SJSA1 (cell line): ENCODE results near the gene CIROP. TPM values are rescaled to one million over a fixed set of nuclear protein-coding genes. Genes with fewer than 3 reads are reported as not detected.
A peak's percentile ranks its signal among the peaks of the same experiment; 100 is the strongest.

ENCODE experiments used
- DNase-seq, 2 experiments: peaks; one replicate each; pipeline ENCODE4 v3.0.0-alpha.2; 2015 to 2020; ENCODE audit warnings: low spot score in 2 of 2, low read depth in 1 of 2
- H3K27ac ChIP-seq: fragments of 250-450 bp; sonication (Bioruptor Pico); 2 replicates; pipeline ENCODE4 v1.5.1; 2020; ENCODE audit warnings: mild to moderate bottlenecking, moderate library complexity
- H3K27me3 ChIP-seq: fragments of 250-450 bp; sonication (Bioruptor Pico); replicated peaks from 2 replicates; pipeline ENCODE4 v1.5.1; 2020; ENCODE audit warnings: mild to moderate bottlenecking, moderate library complexity
- H3K36me3 ChIP-seq: fragments of 250-450 bp; sonication (Bioruptor Pico); 2 replicates; pipeline ENCODE4 v1.5.1; 2020; ENCODE audit warnings: mild to moderate bottlenecking
- H3K4me1 ChIP-seq: fragments of 250-450 bp; sonication (Bioruptor Pico); replicated peaks from 2 replicates; pipeline ENCODE4 v1.6.1; 2021; ENCODE audit warnings: mild to moderate bottlenecking
- H3K4me3 ChIP-seq: fragments of 250-450 bp; sonication (Bioruptor Pico); 2 replicates; pipeline ENCODE4 v1.5.1; 2020; ENCODE audit warnings: mild to moderate bottlenecking
- H3K9me3 ChIP-seq: fragments of 250-450 bp; sonication (Bioruptor Pico); replicated peaks from 2 replicates; pipeline ENCODE4 v1.5.1; 2020; ENCODE audit warnings: mild to moderate bottlenecking
- total RNA-seq: library from RNA; depleted of rRNA; stranded (reverse); fragments of >200 nt; shearing (Covaris generic); gene quantifications from 2 replicates; pipeline ENCODE4 v1.2.3, GENCODE V29; 2014

CIROP gene
- total RNA-seq, 1 experiment from 2014 or later: not detected

GRCh38 chr14:23099212-23099861, 5.5 kb downstream of the CIROP start:
- Histone ChIP-seq H3K4me3 (no peak overlapping the region), H3K9me3 (no peaks in the 10 kb centered on the region), H3K4me1 (0 out of 2 replicates have a peak, but pooled peaks cover 4% of the 10 kb centered on the region), H3K27ac (no peak overlapping the region), H3K36me3 (peaks cover 37% of the 10 kb centered on the region), H3K27me3 (no peaks in the 10 kb centered on the region)
- DNase-seq: no peak

GRCh38 chr14:23097786-23098185, 7.0 kb downstream of the CIROP start:
- H3K27me3 ChIP-seq: no peaks in the 10 kb centered on the region
- H3K4me3 ChIP-seq: no peak overlapping the region
- peaks cover 45% of the 10 kb centered on the region for H3K36me3 ChIP-seq
- no peak overlapping the region for H3K27ac ChIP-seq
- DNase-seq: no peak
- 0 out of 2 replicates have a peak, but pooled peaks cover 4% of the 10 kb centered on the region for H3K4me1 ChIP-seq
- H3K9me3 ChIP-seq: no peaks in the 10 kb centered on the region

GRCh38 chr14:23095196-23096108, 9.3 kb downstream of the CIROP start, which contains the start of gene C14orf119:
Gene C14orf119 (plus strand): TSS chr14:23095505. CDS start chr14:23097659, 2,154 bp downstream.
- Histone ChIP-seq H3K9me3 (no peaks in the 10 kb centered on the region), H3K27ac (peak within 1 kb of the TSS; percentile 84), H3K4me1 (0 out of 2 replicates have a peak, but pooled peaks cover 4% of the 10 kb centered on the region), H3K27me3 (no peaks in the 10 kb centered on the region), H3K4me3 (peak within 1 kb of the TSS; percentile 82), H3K36me3 (peaks cover 63% of the 10 kb centered on the region)
- DNase-seq: peak; percentile 98

- H3K4me1 ChIP-seq: 0 out of 2 replicates have a peak, but pooled peaks cover 4% of the 10 kb centered on the region
- H3K27me3 ChIP-seq: no peaks in the 10 kb centered on the region
- DNase-seq: peak; percentile 78 to 96
- no peaks in the 10 kb centered on the region for H3K9me3 ChIP-seq
- H3K36me3 ChIP-seq: peaks cover 71% of the 10 kb centered on the region
- H3K4me3 ChIP-seq: peak within 1 kb of the TSS; percentile 82
- peak within 1 kb of the TSS; percentile 84 for H3K27ac ChIP-seq
Observed at GRCh38 chr14:23094666-23095195, 10.1 kb downstream of the CIROP start, which contains the start of gene ACIN1. Gene ACIN1 (minus strand): TSS chr14:23095136. CDS start chr14:23095112, 24 bp downstream.

DNA sequence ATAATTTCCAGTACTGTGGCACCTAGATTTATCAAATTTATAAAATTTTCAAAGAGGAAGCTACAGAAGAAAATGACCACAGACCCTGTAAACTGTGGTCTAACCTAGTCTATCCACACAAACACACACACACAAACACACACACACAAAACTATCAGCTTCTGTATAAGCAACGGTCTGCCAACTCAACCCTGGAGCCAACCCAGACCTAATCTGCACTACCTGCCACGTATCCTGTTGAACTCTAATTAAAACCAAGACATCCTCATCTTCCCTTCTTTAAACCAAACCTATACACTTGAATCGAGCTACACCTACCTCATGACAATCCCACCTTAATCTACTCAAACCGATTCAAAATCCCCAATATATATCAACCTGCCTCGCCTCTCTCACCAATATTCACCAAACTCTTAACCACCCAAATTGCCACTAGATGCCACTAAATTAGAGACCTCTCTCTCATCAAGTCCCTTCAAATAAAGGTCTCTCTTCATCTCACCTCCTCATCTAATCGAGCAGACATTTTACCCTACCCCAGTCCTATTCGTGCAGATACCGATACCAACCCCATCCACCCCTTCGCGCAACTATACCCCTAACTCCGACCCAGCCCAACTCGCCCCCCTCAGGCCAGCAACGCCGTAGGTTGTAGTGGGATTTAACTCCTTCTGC, 10.7 kb downstream of the CIROP start:
- H3K4me1 ChIP-seq: 0 out of 2 replicates have a peak, but pooled peaks cover 4% of the 10 kb centered on the region
- H3K27ac ChIP-seq: no peak overlapping the region
- no peaks in the 10 kb centered on the region for H3K9me3 ChIP-seq
- peak overlapping the region; percentile 82 for H3K4me3 ChIP-seq
- no peaks in the 10 kb centered on the region for H3K27me3 ChIP-seq
- H3K36me3 ChIP-seq: peaks cover 73% of the 10 kb centered on the region
- DNase-seq: no peak

GRCh38 chr14:23093526-23093925, 11.3 kb downstream of the CIROP start:
- Histone ChIP-seq H3K9me3 (no peaks in the 10 kb centered on the region), H3K4me3 (no peak overlapping the region), H3K4me1 (0 out of 2 replicates have a peak, but pooled peaks cover 4% of the 10 kb centered on the region), H3K36me3 (peaks cover 73% of the 10 kb centered on the region), H3K27ac (no peak overlapping the region), H3K27me3 (no peaks in the 10 kb centered on the region)
- no peak for DNase-seq

- Histone ChIP-seq H3K27me3 (no peaks in the 10 kb centered on the region), H3K9me3 (no peaks in the 10 kb centered on the region), H3K36me3 (peaks cover 73% of the 10 kb centered on the region), H3K27ac (no peak overlapping the region), H3K4me1 (0 out of 2 replicates have a peak, but pooled peaks cover 4% of the 10 kb centered on the region), H3K4me3 (no peak overlapping the region)
- no peak for DNase-seq
Observed at GRCh38 chr14:23093104-23093503, 11.7 kb downstream of the CIROP start.

- Histone ChIP-seq H3K4me1 (0 out of 2 replicates have a peak, but pooled peaks cover under 1% of the 10 kb centered on the region), H3K4me3 (no peak overlapping the region), H3K9me3 (no peaks in the 10 kb centered on the region), H3K36me3 (peaks cover 73% of the 10 kb centered on the region), H3K27me3 (no peaks in the 10 kb centered on the region), H3K27ac (no peak overlapping the region)
- no peak for DNase-seq
Observed at GRCh38 chr14:23091294-23092225, 13.2 kb downstream of the CIROP start.

DNA sequence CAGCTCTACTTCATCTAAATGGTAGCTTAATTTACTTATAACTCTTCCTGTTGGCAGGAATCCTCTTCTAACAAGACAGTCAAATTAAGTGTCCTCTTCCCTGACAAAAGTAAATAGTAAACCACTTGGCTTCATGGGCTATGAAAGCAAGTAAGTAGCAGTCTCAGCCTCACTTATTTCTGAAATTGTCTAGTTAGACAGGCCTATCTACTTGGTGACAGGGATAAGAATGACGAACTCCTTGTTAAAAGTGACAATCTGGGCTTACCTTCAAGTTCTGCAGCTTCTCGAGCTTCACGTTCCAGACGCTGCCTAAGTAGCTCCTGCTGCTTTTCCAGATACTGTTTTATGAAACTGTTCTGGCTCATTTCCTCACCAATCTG, 14.5 kb downstream of the CIROP start:
- no peak for DNase-seq
- Histone ChIP-seq H3K27me3 (no peaks in the 10 kb centered on the region), H3K4me1 (no peaks in the 10 kb centered on the region), H3K27ac (no peak overlapping the region), H3K9me3 (no peaks in the 10 kb centered on the region), H3K4me3 (no peak overlapping the region), H3K36me3 (peaks cover 83% of the 10 kb centered on the region)

GRCh38 chr14:23089498-23090253, 15.1 kb downstream of the CIROP start:
- no peak overlapping the region for H3K27ac ChIP-seq
- H3K9me3 ChIP-seq: no peaks in the 10 kb centered on the region
- no peaks in the 10 kb centered on the region for H3K27me3 ChIP-seq
- no peaks in the 10 kb centered on the region for H3K4me1 ChIP-seq
- no peak overlapping the region for H3K4me3 ChIP-seq
- DNase-seq: no peak
- peaks cover 83% of the 10 kb centered on the region for H3K36me3 ChIP-seq

- Histone ChIP-seq H3K4me3 (no peak overlapping the region), H3K4me1 (no peaks in the 10 kb centered on the region), H3K9me3 (no peaks in the 10 kb centered on the region), H3K27ac (no peak overlapping the region), H3K36me3 (peaks cover 80% of the 10 kb centered on the region), H3K27me3 (no peaks in the 10 kb centered on the region)
- no peak for DNase-seq
Observed at GRCh38 chr14:23086565-23086964, 18.2 kb downstream of the CIROP start.

GRCh38 chr14:23085458-23085857, 19.3 kb downstream of the CIROP start:
- H3K4me1 ChIP-seq: no peaks in the 10 kb centered on the region
- H3K9me3 ChIP-seq: no peaks in the 10 kb centered on the region
- no peaks in the 10 kb centered on the region for H3K27me3 ChIP-seq
- DNase-seq: no peak
- H3K27ac ChIP-seq: no peak overlapping the region
- peaks cover 85% of the 10 kb centered on the region for H3K36me3 ChIP-seq
- no peak overlapping the region for H3K4me3 ChIP-seq
